ENCODE data around the gene GP5. TPM values are rescaled to one million over a fixed set of nuclear protein-coding genes. Genes with fewer than 3 reads are reported as not detected.
A peak's percentile ranks its signal among the peaks of the same experiment; 100 is the strongest.

Gene GP5
- total and polyA plus RNA-seq, 2 of the 13 experiments (the other 11 are each of a cell fraction or from before 2014, with no cell fraction given), result not detected

GRCh38 chr3:194446754-194447153, 47.7 kb upstream of the GP5 start (continued):
- TF ChIP-seq ZNF567 (CRISPR knock-in tag; IDR thresholded peaks at IDR 0.05; ENCODE audit: borderline replicate concordance), result no peak
- no peak for TF ChIP-seq NONO (IDR thresholded peaks at IDR 0.05)
- TF ChIP-seq NONO (CRISPR knock-in tag; conservative IDR thresholded peaks at IDR 0.05), result 0 out of 2 replicates have a peak, but pooled peaks have one; percentile 43
- TF ChIP-seq ZNF124 (CRISPR knock-in tag; IDR thresholded peaks at IDR 0.05), result no peak
- TF ChIP-seq ZNF362 (CRISPR knock-in tag; IDR thresholded peaks at IDR 0.05; ENCODE audit: borderline replicate concordance), result peak; percentile 89
- no peak for TF ChIP-seq ZNF251 (CRISPR knock-in tag; IDR thresholded peaks at IDR 0.05)
- TF ChIP-seq MTERF4 (CRISPR knock-in tag; IDR thresholded peaks at IDR 0.05), result no peak
- TF ChIP-seq ZNF205 (CRISPR knock-in tag; IDR thresholded peaks at IDR 0.05), result no peak
- TF ChIP-seq ZNF691 (CRISPR knock-in tag; IDR thresholded peaks at IDR 0.05; ENCODE audit: borderline replicate concordance, low read depth), result no peak
- no peak for TF ChIP-seq RAD21 (CRISPR knock-in tag; IDR thresholded peaks at IDR 0.05)
- no peak for TF ChIP-seq CHCHD3 (CRISPR knock-in tag; IDR thresholded peaks at IDR 0.05)
- TF ChIP-seq CCDC6 (CRISPR knock-in tag; IDR thresholded peaks at IDR 0.05), result no peak
- no peak for TF ChIP-seq SMARCE1 (IDR thresholded peaks at IDR 0.05; ENCODE audit: borderline replicate concordance)
- TF ChIP-seq ZNF543 (CRISPR knock-in tag; IDR thresholded peaks at IDR 0.05), result no peak
- TF ChIP-seq MXD1 (CRISPR knock-in tag; IDR thresholded peaks at IDR 0.05), result no peak
- TF ChIP-seq NR2F1 (CRISPR knock-in tag; IDR thresholded peaks at IDR 0.05), result no peak
- TF ChIP-seq ZFP36L2 (CRISPR knock-in tag; IDR thresholded peaks at IDR 0.05), result no peak
- TF ChIP-seq MIER3 (CRISPR knock-in tag; IDR thresholded peaks at IDR 0.05; ENCODE audit: borderline replicate concordance), result no peak
- no peak for TF ChIP-seq ZBTB21 (CRISPR knock-in tag; IDR thresholded peaks at IDR 0.05)
- no peak for TF ChIP-seq ISX (CRISPR knock-in tag; conservative IDR thresholded peaks at IDR 0.05)
- no peak for TF ChIP-seq REXO4 (CRISPR knock-in tag; IDR thresholded peaks at IDR 0.05; ENCODE audit: borderline replicate concordance)
- TF ChIP-seq AGO1 (IDR thresholded peaks at IDR 0.05; ENCODE audit: low read depth, low read length, poor library complexity, severe bottlenecking), result no peak
- no peak for TF ChIP-seq E2F2 (CRISPR knock-in tag; IDR thresholded peaks at IDR 0.05; ENCODE audit: borderline replicate concordance)
- no peak for TF ChIP-seq RCOR2 (CRISPR knock-in tag; IDR thresholded peaks at IDR 0.05)
- no peak for TF ChIP-seq HCFC1 (IDR thresholded peaks at IDR 0.05; ENCODE audit: low read depth, low read length)
- TF ChIP-seq GTF3A (CRISPR knock-in tag; conservative IDR thresholded peaks at IDR 0.05), result no peak
- TF ChIP-seq TARDBP (CRISPR knock-in tag; IDR thresholded peaks at IDR 0.05), result no peak
- TF ChIP-seq ARID2 (CRISPR knock-in tag; IDR thresholded peaks at IDR 0.05; ENCODE audit: borderline replicate concordance), result no peak
- no peak for TF ChIP-seq ZSCAN22 (CRISPR knock-in tag; IDR thresholded peaks at IDR 0.05)
- no peak for TF ChIP-seq KDM1A (CRISPR knock-in tag; IDR thresholded peaks at IDR 0.05)
